WTC11 (cell line): Measurements from ENCODE around the gene TMEM18.

ENCODE experiments used
- ATF3 ChIP-seq: sonication (generic); formaldehyde crosslinking; conservative IDR thresholded peaks from 2 replicates; pipeline ENCODE4 v1.8.1; 2022; ENCODE audit warnings: mild to moderate bottlenecking, missing genetic modification reagents
- CTCF ChIP-seq: fragments of 200-600 bp; IDR thresholded peaks from 2 replicates; pipeline ENCODE4 v1.8.0; 2022; ENCODE audit warnings: antibody characterized with exemption
- ESRRA ChIP-seq: sonication (generic); formaldehyde crosslinking; IDR thresholded peaks from 2 replicates; pipeline ENCODE4 v1.8.1; 2022; ENCODE audit warnings: mild to moderate bottlenecking, missing genetic modification reagents, borderline replicate concordance
- FOXP1 ChIP-seq: sonication (generic); formaldehyde crosslinking; IDR thresholded peaks from 2 replicates; pipeline ENCODE4 v1.8.0; 2022; ENCODE audit warnings: missing genetic modification reagents, mild to moderate bottlenecking, moderate library complexity, borderline replicate concordance
- FOXP4 ChIP-seq: sonication (generic); formaldehyde crosslinking; IDR thresholded peaks from 2 replicates; pipeline ENCODE4 v1.8.0; 2022; ENCODE audit warnings: mild to moderate bottlenecking, missing genetic modification reagents
- JUN ChIP-seq: sonication (generic); formaldehyde crosslinking; IDR thresholded peaks from 2 replicates; pipeline ENCODE4 v1.8.0; 2023; ENCODE audit warnings: mild to moderate bottlenecking, missing genetic modification reagents
- NFE2L1 ChIP-seq: sonication (generic); formaldehyde crosslinking; IDR thresholded peaks from 2 replicates; pipeline ENCODE4 v1.8.1; 2023; ENCODE audit warnings: missing genetic modification reagents
- RELA ChIP-seq: sonication (generic); formaldehyde crosslinking; IDR thresholded peaks from 2 replicates; pipeline ENCODE4 v1.8.1; 2022; ENCODE audit warnings: missing genetic modification reagents, mild to moderate bottlenecking, borderline replicate concordance
- SMAD4 ChIP-seq: sonication (generic); formaldehyde crosslinking; IDR thresholded peaks from 2 replicates; pipeline ENCODE4 v1.8.0; 2022; ENCODE audit warnings: mild to moderate bottlenecking, missing genetic modification reagents
- SP1 ChIP-seq: sonication (generic); formaldehyde crosslinking; conservative IDR thresholded peaks from 2 replicates; pipeline ENCODE4 v1.8.1; 2022; ENCODE audit warnings: missing genetic modification reagents
- TP53 ChIP-seq: sonication (generic); formaldehyde crosslinking; IDR thresholded peaks from 2 replicates; pipeline ENCODE4 v1.8.1; 2023; ENCODE audit warnings: mild to moderate bottlenecking, missing genetic modification reagents
- ZNF219 ChIP-seq: sonication (generic); formaldehyde crosslinking; IDR thresholded peaks from 2 replicates; pipeline ENCODE4 v1.8.0; 2023; ENCODE audit warnings: missing genetic modification reagents, mild to moderate bottlenecking, borderline replicate concordance
- ZNF396 ChIP-seq: fragments of 250-450 bp; sonication (Bioruptor Pico); IDR thresholded peaks from 2 replicates; pipeline ENCODE4 v1.8.0; 2021; ENCODE audit warnings: mild to moderate bottlenecking, moderate library complexity, borderline replicate concordance

GRCh38 chr2:669323-669722 lies 7.9 kb downstream of the TMEM18 start:
- TF ChIP-seq CTCF (no peak), ZNF396 (CRISPR knock-in tag) (no peak), JUN (no peak), NFE2L1 (CRISPR knock-in tag) (no peak), FOXP1 (CRISPR knock-in tag) (no peak), ZNF219 (CRISPR knock-in tag) (no peak), SP1 (CRISPR knock-in tag) (no peak), FOXP4 (CRISPR knock-in tag) (no peak), ATF3 (no peak), TP53 (CRISPR knock-in tag) (no peak), RELA (CRISPR knock-in tag) (no peak), ESRRA (CRISPR knock-in tag) (no peak), SMAD4 (CRISPR knock-in tag) (no peak)
